NCI-H128 (cell line): Measurements from ENCODE around the gene ARHGAP18.

Experiments
- DNase-seq: peaks from one replicate; lab custom pipeline; 2025; ENCODE audit not compliant: unreplicated experiment; lab: John Stamatoyannopoulos, UW

Gene ARHGAP18

GRCh38 chr6:129726650-129727049 is 16.7 kb upstream of the ARHGAP18 start:
- DNase-seq = no peak

GRCh38 chr6:129725341-129725740 is 15.4 kb upstream of the ARHGAP18 start:
- DNase-seq = no peak

- DNase-seq = no peak
Measured at GRCh38 chr6:129719692-129720091, 9.7 kb upstream of the ARHGAP18 start.

- DNase-seq = no peak
Measured at GRCh38 chr6:129717277-129717676, 7.3 kb upstream of the ARHGAP18 start.

GRCh38 chr6:129713806-129714333 is 3.9 kb upstream of the ARHGAP18 start:
- no peak for DNase-seq

- DNase-seq = no peak
Measured at GRCh38 chr6:129711271-129711631, 1.3 kb upstream of the ARHGAP18 start.

GRCh38 chr6:129710450-129711270 is 683 bp upstream of the ARHGAP18 start:
- DNase-seq = no peak

- no peak for DNase-seq
Measured at GRCh38 chr6:129709196-129709768, 695 bp downstream of the ARHGAP18 start.

GRCh38 chr6:129708496-129709195 is 1.3 kb downstream of the ARHGAP18 start:
- no peak for DNase-seq

- no peak for DNase-seq
Measured at GRCh38 chr6:129707882-129708495, 2.0 kb downstream of the ARHGAP18 start.

GRCh38 chr6:129707028-129707427 is 2.9 kb downstream of the ARHGAP18 start:
- DNase-seq = no peak

- DNase-seq = no peak
Measured at GRCh38 chr6:129705212-129705611, 4.8 kb downstream of the ARHGAP18 start.

GRCh38 chr6:129704708-129705107 is 5.3 kb downstream of the ARHGAP18 start:
- no peak for DNase-seq

GRCh38 chr6:129701721-129702455 is 8.1 kb downstream of the ARHGAP18 start:
- no peak for DNase-seq

- no peak for DNase-seq
Measured at GRCh38 chr6:129700666-129701065, 9.3 kb downstream of the ARHGAP18 start.

GRCh38 chr6:129699659-129700058 is 10.3 kb downstream of the ARHGAP18 start:
- DNase-seq = no peak

GRCh38 chr6:129698430-129698829 is 11.5 kb downstream of the ARHGAP18 start:
- DNase-seq = no peak

- no peak for DNase-seq
Measured at GRCh38 chr6:129697788-129698187, 12.2 kb downstream of the ARHGAP18 start.

GRCh38 chr6:129696843-129697242 is 13.1 kb downstream of the ARHGAP18 start:
- DNase-seq = no peak

- DNase-seq = no peak
Measured at GRCh38 chr6:129696028-129696418, 14.0 kb downstream of the ARHGAP18 start.
